Gastroesophageal sphincter (tissue), 3 donors: ENCODE data around the gene STX5.

Source experiments
- POLR2A ChIP-seq, 2 donors: fragments of 450-650 bp; IDR thresholded peaks; one replicate each; pipeline ENCODE4 v1.6.1; 2017; ENCODE audit warnings: antibody characterized with exemption in 2 of 2, mild to moderate bottlenecking in 2 of 2, moderate library complexity in 1 of 2
- TF ChIP-seq, protein P1 (sequence below), 4 experiments: fragments of 200-600 bp in 2 of 4; fragments of 450-650 bp in 2 of 4; sonication (generic) in 1 of 4; IDR thresholded peaks; one replicate each; pipeline ENCODE4 v1.5.1; 2017 to 2019; ENCODE audit warnings: antibody characterized with exemption in 4 of 4, mild to moderate bottlenecking in 2 of 4, moderate library complexity in 2 of 4

DNA sequence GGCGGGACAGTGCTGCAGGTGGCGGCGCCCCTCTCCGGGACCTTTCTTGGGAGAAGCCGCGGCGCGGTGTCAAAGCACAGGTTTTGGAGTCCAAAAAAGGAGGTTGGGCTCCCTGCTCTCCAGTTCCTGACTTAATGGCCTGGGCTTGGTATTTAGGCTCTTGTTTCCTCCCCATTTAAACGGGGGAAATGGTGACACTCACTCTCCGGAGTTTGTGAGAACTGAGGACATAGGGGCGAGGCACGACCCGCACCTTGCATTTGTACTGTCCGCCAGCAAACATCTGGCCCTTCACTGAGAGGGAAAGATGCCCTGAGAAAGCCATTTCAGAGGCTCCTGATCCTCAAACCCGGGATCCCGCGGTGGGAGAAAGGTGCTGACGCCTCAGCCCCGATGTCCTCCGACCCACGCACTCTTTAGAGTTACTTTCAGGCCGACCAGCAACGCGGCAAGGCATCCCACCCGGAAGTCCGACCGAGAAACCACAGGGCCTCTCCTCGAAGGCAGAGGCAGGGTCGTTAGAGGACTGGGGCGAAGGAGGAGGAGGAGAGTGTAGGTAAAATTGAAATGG lies 10.4 kb upstream of the STX5 start:
- TF ChIP-seq, protein P1, sequence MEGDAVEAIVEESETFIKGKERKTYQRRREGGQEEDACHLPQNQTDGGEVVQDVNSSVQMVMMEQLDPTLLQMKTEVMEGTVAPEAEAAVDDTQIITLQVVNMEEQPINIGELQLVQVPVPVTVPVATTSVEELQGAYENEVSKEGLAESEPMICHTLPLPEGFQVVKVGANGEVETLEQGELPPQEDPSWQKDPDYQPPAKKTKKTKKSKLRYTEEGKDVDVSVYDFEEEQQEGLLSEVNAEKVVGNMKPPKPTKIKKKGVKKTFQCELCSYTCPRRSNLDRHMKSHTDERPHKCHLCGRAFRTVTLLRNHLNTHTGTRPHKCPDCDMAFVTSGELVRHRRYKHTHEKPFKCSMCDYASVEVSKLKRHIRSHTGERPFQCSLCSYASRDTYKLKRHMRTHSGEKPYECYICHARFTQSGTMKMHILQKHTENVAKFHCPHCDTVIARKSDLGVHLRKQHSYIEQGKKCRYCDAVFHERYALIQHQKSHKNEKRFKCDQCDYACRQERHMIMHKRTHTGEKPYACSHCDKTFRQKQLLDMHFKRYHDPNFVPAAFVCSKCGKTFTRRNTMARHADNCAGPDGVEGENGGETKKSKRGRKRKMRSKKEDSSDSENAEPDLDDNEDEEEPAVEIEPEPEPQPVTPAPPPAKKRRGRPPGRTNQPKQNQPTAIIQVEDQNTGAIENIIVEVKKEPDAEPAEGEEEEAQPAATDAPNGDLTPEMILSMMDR (IDR thresholded peaks at IDR 0.05), result no peak
- TF ChIP-seq POLR2A (IDR thresholded peaks at IDR 0.05), result no peak
